GM12878 (cell line): ENCODE measurements around the gene SLC31A1.

ENCODE experiments used
- EP300 ChIP-seq, 2 experiments: fragments of 150-350 bp in 1 of 2; IDR thresholded peaks; 2 replicates each; pipeline ENCODE4 v1.6.1; 2011 to 2012; ENCODE audit warnings: low read depth in 2 of 2, low read length in 2 of 2, borderline replicate concordance in 1 of 2, improper control_type of control experiment in 1 of 2, inconsistent platforms in 1 of 2; ENCODE audit not compliant: control insufficient read depth in 1 of 2
- FOS ChIP-seq: IDR thresholded peaks from 3 replicates; pipeline ENCODE4 v1.6.1; 2011; ENCODE audit warnings: borderline replicate concordance; ENCODE audit not compliant: insufficient read length; ENCODE audit errors: extremely low read depth
- POLR2A ChIP-seq: IDR thresholded peaks from 2 replicates; pipeline ENCODE4 v1.6.1; 2011; ENCODE audit warnings: low read depth, mild to moderate bottlenecking, low read length
- TAF1 ChIP-seq: IDR thresholded peaks from 2 replicates; pipeline ENCODE4 v1.6.1; 2011; ENCODE audit warnings: mild to moderate bottlenecking, low read depth, low read length, borderline replicate concordance
- TF ChIP-seq, protein P1 (sequence below), 3 experiments: IDR thresholded peaks in 2 of 3; conservative IDR thresholded peaks in 1 of 3; 2 replicates each; pipeline ENCODE4 v1.5.1; 2011; ENCODE audit warnings: low read depth in 3 of 3, low read length in 3 of 3, mild to moderate bottlenecking in 3 of 3, control low read depth in 2 of 3, moderate library complexity in 2 of 3, inconsistent platforms in 1 of 3, mixed read lengths in 1 of 3; ENCODE audit not compliant: control insufficient read depth in 2 of 3, insufficient read depth in 1 of 3; ENCODE audit errors: extremely low read depth in 1 of 3
- TF ChIP-seq, protein P2 (sequence below): fragments of 450-650 bp; IDR thresholded peaks from 2 replicates; pipeline ENCODE4 v1.6.1; 2017; ENCODE audit warnings: low read depth, mild to moderate bottlenecking, moderate library complexity

DNA sequence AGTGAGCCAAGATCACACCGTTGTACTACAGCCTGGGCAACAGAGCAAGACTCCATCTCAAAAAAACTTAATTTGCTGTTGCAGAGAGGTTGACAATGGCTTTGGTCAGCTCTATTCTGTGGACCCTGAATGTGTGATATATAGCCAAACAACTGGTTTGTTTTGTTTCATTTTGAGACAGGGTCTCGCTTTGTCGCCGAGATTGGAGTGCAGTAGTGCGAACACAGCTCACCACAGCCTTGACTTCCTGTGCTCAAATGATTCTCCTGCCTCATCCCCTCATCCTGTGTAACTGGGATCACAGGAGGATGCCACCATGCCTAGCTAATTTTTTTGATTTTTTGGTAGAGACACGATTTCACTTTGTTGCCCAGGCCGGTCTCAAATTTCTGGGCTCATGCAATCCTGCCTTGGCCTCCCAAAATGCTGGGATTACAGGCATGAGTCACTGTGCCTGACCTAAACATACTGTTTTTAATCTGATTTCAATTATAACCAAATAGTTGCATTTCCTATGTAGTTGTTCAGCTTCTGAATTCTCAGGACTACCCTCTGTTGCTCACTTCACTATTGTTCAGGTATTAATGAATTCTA lies 72.0 kb downstream of the SLC31A1 start:
- TF ChIP-seq, protein P1, sequence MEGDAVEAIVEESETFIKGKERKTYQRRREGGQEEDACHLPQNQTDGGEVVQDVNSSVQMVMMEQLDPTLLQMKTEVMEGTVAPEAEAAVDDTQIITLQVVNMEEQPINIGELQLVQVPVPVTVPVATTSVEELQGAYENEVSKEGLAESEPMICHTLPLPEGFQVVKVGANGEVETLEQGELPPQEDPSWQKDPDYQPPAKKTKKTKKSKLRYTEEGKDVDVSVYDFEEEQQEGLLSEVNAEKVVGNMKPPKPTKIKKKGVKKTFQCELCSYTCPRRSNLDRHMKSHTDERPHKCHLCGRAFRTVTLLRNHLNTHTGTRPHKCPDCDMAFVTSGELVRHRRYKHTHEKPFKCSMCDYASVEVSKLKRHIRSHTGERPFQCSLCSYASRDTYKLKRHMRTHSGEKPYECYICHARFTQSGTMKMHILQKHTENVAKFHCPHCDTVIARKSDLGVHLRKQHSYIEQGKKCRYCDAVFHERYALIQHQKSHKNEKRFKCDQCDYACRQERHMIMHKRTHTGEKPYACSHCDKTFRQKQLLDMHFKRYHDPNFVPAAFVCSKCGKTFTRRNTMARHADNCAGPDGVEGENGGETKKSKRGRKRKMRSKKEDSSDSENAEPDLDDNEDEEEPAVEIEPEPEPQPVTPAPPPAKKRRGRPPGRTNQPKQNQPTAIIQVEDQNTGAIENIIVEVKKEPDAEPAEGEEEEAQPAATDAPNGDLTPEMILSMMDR (IDR thresholded peaks at IDR 0.05 in 2 of 3, conservative IDR thresholded peaks at IDR 0.05 in 1 of 3; ENCODE audit: control insufficient read depth in 2 of 3, extremely low read depth in 1 of 3, insufficient read depth in 1 of 3, low read depth in 3 of 3, low read length in 3 of 3) = no peak
- TF ChIP-seq TAF1 (no peak), FOS (no peak), EP300 (IDR thresholded peaks at IDR 0.05; ENCODE audit: borderline replicate concordance in 1 of 2, control insufficient read depth in 1 of 2, low read depth in 2 of 2, low read length in 2 of 2) (no peak), POLR2A (no peak)
- TF ChIP-seq, protein P2, sequence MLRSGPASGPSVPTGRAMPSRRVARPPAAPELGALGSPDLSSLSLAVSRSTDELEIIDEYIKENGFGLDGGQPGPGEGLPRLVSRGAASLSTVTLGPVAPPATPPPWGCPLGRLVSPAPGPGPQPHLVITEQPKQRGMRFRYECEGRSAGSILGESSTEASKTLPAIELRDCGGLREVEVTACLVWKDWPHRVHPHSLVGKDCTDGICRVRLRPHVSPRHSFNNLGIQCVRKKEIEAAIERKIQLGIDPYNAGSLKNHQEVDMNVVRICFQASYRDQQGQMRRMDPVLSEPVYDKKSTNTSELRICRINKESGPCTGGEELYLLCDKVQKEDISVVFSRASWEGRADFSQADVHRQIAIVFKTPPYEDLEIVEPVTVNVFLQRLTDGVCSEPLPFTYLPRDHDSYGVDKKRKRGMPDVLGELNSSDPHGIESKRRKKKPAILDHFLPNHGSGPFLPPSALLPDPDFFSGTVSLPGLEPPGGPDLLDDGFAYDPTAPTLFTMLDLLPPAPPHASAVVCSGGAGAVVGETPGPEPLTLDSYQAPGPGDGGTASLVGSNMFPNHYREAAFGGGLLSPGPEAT = no peak
